H9 (cell line): ENCODE results near the gene IGSF11. TPM values are rescaled to one million over a fixed set of nuclear protein-coding genes. Genes with fewer than 3 reads are reported as not detected.
A peak's percentile ranks its signal among the peaks of the same experiment; 100 is the strongest.

ENCODE experiments used
- DNase-seq: peaks from one replicate; pipeline ENCODE4 v3.0.0-alpha.2; 2017
- H2AFZ ChIP-seq: one replicate; pipeline ENCODE4 v1.6.1; 2013; ENCODE audit warnings: mild to moderate bottlenecking, low read length, control low read depth, moderate library complexity
- H2AK5ac ChIP-seq: 2 replicates; pipeline ENCODE4 v1.6.1; 2013; ENCODE audit warnings: low read length, control low read depth, mixed read lengths; ENCODE audit not compliant: insufficient read length
- H2BK120ac ChIP-seq: one replicate; pipeline ENCODE4 v1.6.1; 2013; ENCODE audit warnings: low read depth, mild to moderate bottlenecking, low read length, control low read depth, inconsistent platforms; ENCODE audit not compliant: poor library complexity, severe bottlenecking
- H2BK12ac ChIP-seq: 2 replicates; pipeline ENCODE4 v1.6.1; 2013; ENCODE audit warnings: low read length, control low read depth, mixed read lengths, low read depth; ENCODE audit not compliant: insufficient read length
- H2BK15ac ChIP-seq: 2 replicates; pipeline ENCODE4 v1.6.1; 2013; ENCODE audit warnings: low read depth, low read length, control low read depth
- H2BK20ac ChIP-seq: one replicate; pipeline ENCODE4 v1.6.1; 2013; ENCODE audit warnings: low read depth, mild to moderate bottlenecking, low read length, control low read depth, inconsistent platforms; ENCODE audit not compliant: poor library complexity, severe bottlenecking
- H2BK5ac ChIP-seq: 2 replicates; pipeline ENCODE4 v1.6.1; 2013; ENCODE audit warnings: low read length, control low read depth, mixed read lengths; ENCODE audit not compliant: insufficient read length
- H3K14ac ChIP-seq: 2 replicates; pipeline ENCODE4 v1.6.1; 2013; ENCODE audit warnings: low read length, control low read depth; ENCODE audit not compliant: insufficient read depth
- H3K18ac ChIP-seq: 2 replicates; pipeline ENCODE4 v1.6.1; 2013; ENCODE audit warnings: low read depth, mild to moderate bottlenecking, mixed read lengths, low read length, control low read depth; ENCODE audit not compliant: insufficient read length
- H3K23ac ChIP-seq: 2 replicates; pipeline ENCODE4 v1.6.1; 2013; ENCODE audit warnings: low read length, control low read depth, mixed read lengths, low read depth; ENCODE audit not compliant: insufficient read length
- H3K23me2 ChIP-seq: 2 replicates; pipeline ENCODE4 v1.6.1; 2013; ENCODE audit warnings: low read depth, mild to moderate bottlenecking, mixed read lengths, low read length, control low read depth; ENCODE audit not compliant: insufficient read length, poor library complexity, severe bottlenecking
- H3K27ac ChIP-seq: 2 replicates; pipeline ENCODE4 v1.5.1; 2013; ENCODE audit warnings: low read length, control low read depth, mixed read lengths, low read depth; ENCODE audit not compliant: insufficient read length
- H3K27me3 ChIP-seq: 2 replicates; pipeline ENCODE4 v1.6.1; 2013; ENCODE audit warnings: low read length, control low read depth, inconsistent platforms; ENCODE audit not compliant: insufficient read depth
- H3K4ac ChIP-seq: 2 replicates; pipeline ENCODE4 v1.6.1; 2013; ENCODE audit warnings: low read depth, mild to moderate bottlenecking, control low read depth, inconsistent platforms, low read length, moderate library complexity
- H3K4me1 ChIP-seq: 2 replicates; pipeline ENCODE4 v1.6.1; 2013; ENCODE audit warnings: low read length, control low read depth, inconsistent platforms; ENCODE audit not compliant: insufficient read depth
- H3K4me2 ChIP-seq: 2 replicates; pipeline ENCODE4 v1.6.1; 2013; ENCODE audit warnings: low read length, control low read depth, mixed read lengths; ENCODE audit not compliant: insufficient read length, insufficient read depth
- H3K56ac ChIP-seq: 2 replicates; pipeline ENCODE4 v1.6.1; 2013; ENCODE audit warnings: low read depth, mild to moderate bottlenecking, mixed read lengths, low read length, control low read depth; ENCODE audit not compliant: insufficient read length
- H3K79me1 ChIP-seq: 2 replicates; pipeline ENCODE4 v1.6.1; 2013; ENCODE audit warnings: low read depth, mild to moderate bottlenecking, moderate library complexity, low read length, control low read depth, inconsistent platforms; ENCODE audit not compliant: insufficient read depth, poor library complexity, severe bottlenecking
- H3K79me2 ChIP-seq: 2 replicates; pipeline ENCODE4 v1.6.1; 2013; ENCODE audit warnings: low read length, control low read depth, inconsistent platforms; ENCODE audit not compliant: insufficient read depth
- H3K9ac ChIP-seq: 2 replicates; pipeline ENCODE4 v1.6.1; 2013; ENCODE audit warnings: low read length, control low read depth, mixed read lengths; ENCODE audit not compliant: insufficient read length; ENCODE audit errors: extremely low read depth
- H3K9me3 ChIP-seq: one replicate; pipeline ENCODE4 v1.6.1; 2013; ENCODE audit warnings: low read depth, low read length, inconsistent platforms; ENCODE audit not compliant: control insufficient read depth
- H3T11ph ChIP-seq: one replicate; pipeline ENCODE4 v1.6.1; 2013; ENCODE audit warnings: mild to moderate bottlenecking, low read length, control low read depth, inconsistent platforms
- H4K20me1 ChIP-seq: one replicate; pipeline ENCODE4 v1.6.1; 2013; ENCODE audit not compliant: control insufficient read depth, insufficient read length, insufficient read depth
- H4K5ac ChIP-seq: 2 replicates; pipeline ENCODE4 v1.6.1; 2013; ENCODE audit warnings: low read depth, mild to moderate bottlenecking, mixed read lengths, low read length, control low read depth; ENCODE audit not compliant: insufficient read length
- H4K8ac ChIP-seq: replicated peaks from 2 replicates; pipeline ENCODE4 v1.6.1; 2013; ENCODE audit warnings: low read length, control low read depth, mixed read lengths, low read depth; ENCODE audit not compliant: insufficient read length
- H4K91ac ChIP-seq: 2 replicates; pipeline ENCODE4 v1.6.1; 2013; ENCODE audit warnings: low read depth, mild to moderate bottlenecking, moderate library complexity, mixed read lengths, low read length, control low read depth; ENCODE audit not compliant: insufficient read length
- H3K27ac Mint-ChIP-seq, 3 experiments: 2 replicates in 2 of 3; 3 replicates in 1 of 3; pipeline ENCODE4 v1.8.0; 2020 to 2021; ENCODE audit warnings: mixed read lengths in 3 of 3, mild to moderate bottlenecking in 1 of 3, moderate library complexity in 1 of 3
- H3K27me3 Mint-ChIP-seq: 2 replicates; pipeline ENCODE4 v1.8.0; 2021; ENCODE audit warnings: low read depth, mild to moderate bottlenecking, moderate library complexity, mixed read lengths
- H3K36me3 Mint-ChIP-seq, 3 experiments: 2 replicates in 2 of 3; 3 replicates in 1 of 3; pipeline ENCODE4 v1.8.0; 2020 to 2021; ENCODE audit warnings: low read depth in 3 of 3, mixed read lengths in 3 of 3; ENCODE audit not compliant: insufficient read depth in 1 of 3
- H3K4me1 Mint-ChIP-seq, 2 experiments: 2 replicates each; pipeline ENCODE4 v1.8.0; 2020; ENCODE audit warnings: mixed read lengths in 2 of 2
- H3K4me3 Mint-ChIP-seq, 2 experiments: 2 replicates in 1 of 2; 3 replicates in 1 of 2; pipeline ENCODE4 v1.8.0; 2020 to 2021; ENCODE audit warnings: mild to moderate bottlenecking in 2 of 2, mixed read lengths in 2 of 2, moderate library complexity in 1 of 2
- H3K9me3 Mint-ChIP-seq, 2 experiments: 2 replicates in 1 of 2; 3 replicates in 1 of 2; pipeline ENCODE4 v1.8.0; 2020; ENCODE audit warnings: mild to moderate bottlenecking in 2 of 2, mixed read lengths in 2 of 2, moderate library complexity in 1 of 2
- CTCF ChIP-seq: fragments of 200-600 bp; sonication (generic); conservative IDR thresholded peaks from 3 replicates; pipeline ENCODE4 v1.8.0; 2021; ENCODE audit warnings: antibody characterized with exemption, mild to moderate bottlenecking
- WGBS: extraction: QIAGEN DNeasy Blood & Tissue Kit; methylation state at CpG from one replicate; pipeline ENCODE4 v1.1.7; 2013; ENCODE audit warnings: missing lambda C conversion rate, low lambda C conversion rate, mixed read lengths; ENCODE audit not compliant: insufficient read length; ENCODE audit errors: extremely low coverage; 5-methylcytosine and 5-hydroxymethylcytosine counted together
- total RNA-seq: library from RNA; stranded (reverse); gene quantifications from 2 replicates; pipeline ENCODE4 v1.2.1, GENCODE V29; 2021

The IGSF11 gene
- total RNA-seq, 1 experiment from 2014 or later, result 1.6 TPM

DNA sequence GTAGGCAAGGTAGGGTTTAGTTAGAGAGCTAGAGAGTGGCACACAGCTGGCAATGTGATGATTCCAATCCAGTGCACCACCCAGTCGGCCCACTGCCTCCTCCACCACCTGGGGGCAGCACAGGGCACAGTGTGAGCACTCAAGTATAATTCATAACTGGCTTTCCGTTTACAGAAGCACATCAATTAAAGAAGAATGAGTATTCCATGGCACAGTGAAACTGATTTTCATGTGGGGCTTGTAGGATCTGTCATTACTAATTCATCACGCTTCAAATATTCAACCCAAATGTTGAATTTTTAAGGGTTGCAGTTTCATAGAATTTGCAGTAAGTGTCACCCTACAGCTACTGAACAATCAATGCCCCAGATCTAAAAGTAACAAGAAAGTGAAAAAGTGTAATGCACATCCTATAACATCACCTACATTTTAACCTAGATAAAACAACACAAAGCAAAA lies 149.9 kb downstream of the IGSF11 start:
- no peak overlapping the region for H3K56ac ChIP-seq
- H3K18ac ChIP-seq, result no peak overlapping the region
- no peak overlapping the region for H2BK12ac ChIP-seq
- no peak overlapping the region for H2AK5ac ChIP-seq
- no peak overlapping the region for H2BK120ac ChIP-seq
- H2BK5ac ChIP-seq, result no peak overlapping the region
- H3K9me3 Mint-ChIP-seq, result no peaks in the 10 kb centered on the region; a peak in 1 of 5 replicates
- H3K79me2 ChIP-seq, result no peaks in the 10 kb centered on the region
- DNase-seq, result peak; percentile 57
- peak overlapping the region in 1 of 2 experiments; percentile 24; a peak in 1 of 5 replicates for H3K4me3 Mint-ChIP-seq
- H3K4me2 ChIP-seq, result no peak overlapping the region
- no peak overlapping the region for H4K5ac ChIP-seq
- no peaks in the 10 kb centered on the region for H3K36me3 Mint-ChIP-seq
- H2BK15ac ChIP-seq, result no peak overlapping the region
- H3K27ac Mint-ChIP-seq, result no peak overlapping the region
- no peaks in the 10 kb centered on the region for H3K4me1 ChIP-seq
- peak; percentile 99 for TF ChIP-seq CTCF
- no peak overlapping the region for H2BK20ac ChIP-seq
- H3K9me3 ChIP-seq, result no peaks in the 10 kb centered on the region
- H3K4me1 Mint-ChIP-seq, result peaks cover 9 to 12% of the 10 kb centered on the region in 2 experiments; a peak in 3 of 4 replicates
- H3K9ac ChIP-seq, result no peak overlapping the region
- no peak overlapping the region for H3K27ac ChIP-seq
- H2AFZ ChIP-seq, result no peak overlapping the region
- H3K14ac ChIP-seq, result no peak overlapping the region
- H3K23me2 ChIP-seq, result no peaks in the 10 kb centered on the region
- H3T11ph ChIP-seq, result no peak overlapping the region
- H4K91ac ChIP-seq, result no peak overlapping the region
- no peak overlapping the region for H3K4ac ChIP-seq
- no peaks in the 10 kb centered on the region for H4K20me1 ChIP-seq
- H3K27me3 Mint-ChIP-seq, result no peaks in the 10 kb centered on the region
- H3K27me3 ChIP-seq, result no peaks in the 10 kb centered on the region
- H4K8ac ChIP-seq, result no peak overlapping the region
- H3K23ac ChIP-seq, result no peak overlapping the region
- no peaks in the 10 kb centered on the region for H3K79me1 ChIP-seq
- WGBS, result no CpG with 5 or more reads among the region's 3 CpGs
